ENCODE results near the gene DLG2. TPM values are rescaled to one million over a fixed set of nuclear protein-coding genes. Genes with fewer than 3 reads are reported as not detected.

Gene DLG2
- polyA plus RNA-seq, 2 donors: 2.6 to 6.7 TPM

GRCh38 chr11:84117394-84117793 lies 1509.8 kb downstream of the DLG2 start:
- H3K4me3 ChIP-seq (ENCODE audit: low read depth in 1 of 2, low read length in 2 of 2): no peak overlapping the region
- H3K27ac ChIP-seq (ENCODE audit: low read depth in 2 of 2, low read length in 1 of 2): no peak overlapping the region
- H3K36me3 ChIP-seq (ENCODE audit: control insufficient read depth in 2 of 2, insufficient read depth in 2 of 2, low read length in 1 of 2): no peaks in the 10 kb centered on the region
- 20 to 22% methylated on average over 1 of the region's 1 CpG for WGBS, 2 donors
- no peaks in the 10 kb centered on the region for H3K4me1 ChIP-seq (ENCODE audit: control insufficient read depth in 2 of 2, insufficient read depth in 2 of 2, low read length in 1 of 2)
- H3K27me3 ChIP-seq (ENCODE audit: control insufficient read depth in 1 of 2, insufficient read depth in 2 of 2, low read length in 2 of 2): no peaks in the 10 kb centered on the region
- no peaks in the 10 kb centered on the region for H3K9me3 ChIP-seq (ENCODE audit: control insufficient read depth in 2 of 2, insufficient read depth in 1 of 2, low read depth in 1 of 2, low read length in 1 of 2)

- Histone ChIP-seq H3K36me3 (ENCODE audit: control insufficient read depth in 2 of 2, insufficient read depth in 2 of 2, low read length in 1 of 2) (no peaks in the 10 kb centered on the region), H3K4me1 (ENCODE audit: control insufficient read depth in 2 of 2, insufficient read depth in 2 of 2, low read length in 1 of 2) (no peaks in the 10 kb centered on the region), H3K27me3 (ENCODE audit: control insufficient read depth in 1 of 2, insufficient read depth in 2 of 2, low read length in 2 of 2) (no peaks in the 10 kb centered on the region), H3K9me3 (ENCODE audit: control insufficient read depth in 2 of 2, insufficient read depth in 1 of 2, low read depth in 1 of 2, low read length in 1 of 2) (no peaks in the 10 kb centered on the region), H3K27ac (ENCODE audit: low read depth in 2 of 2, low read length in 1 of 2) (no peak overlapping the region), H3K4me3 (ENCODE audit: low read depth in 1 of 2, low read length in 2 of 2) (no peak overlapping the region)
Measured at GRCh38 chr11:84106541-84106940, 1520.6 kb downstream of the DLG2 start.

- WGBS, 2 donors: 79 to 82% methylated on average over 3 of the region's 3 CpGs
- no peaks in the 10 kb centered on the region for H3K36me3 ChIP-seq (ENCODE audit: control insufficient read depth in 2 of 2, insufficient read depth in 2 of 2, low read length in 1 of 2)
- no peaks in the 10 kb centered on the region for H3K27me3 ChIP-seq (ENCODE audit: control insufficient read depth in 1 of 2, insufficient read depth in 2 of 2, low read length in 2 of 2)
- no peaks in the 10 kb centered on the region for H3K9me3 ChIP-seq (ENCODE audit: control insufficient read depth in 2 of 2, insufficient read depth in 1 of 2, low read depth in 1 of 2, low read length in 1 of 2)
- H3K4me1 ChIP-seq (ENCODE audit: control insufficient read depth in 2 of 2, insufficient read depth in 2 of 2, low read length in 1 of 2): no peaks in the 10 kb centered on the region
- H3K4me3 ChIP-seq (ENCODE audit: low read depth in 1 of 2, low read length in 2 of 2): no peak overlapping the region
- H3K27ac ChIP-seq (ENCODE audit: low read depth in 2 of 2, low read length in 1 of 2): no peak overlapping the region
Measured at GRCh38 chr11:84105148-84105547, 1522.0 kb downstream of the DLG2 start.

GRCh38 chr11:84103096-84103495 lies 1524.0 kb downstream of the DLG2 start:
- Histone ChIP-seq H3K36me3 (ENCODE audit: control insufficient read depth in 2 of 2, insufficient read depth in 2 of 2, low read length in 1 of 2) (no peaks in the 10 kb centered on the region), H3K4me3 (ENCODE audit: low read depth in 1 of 2, low read length in 2 of 2) (no peak overlapping the region), H3K27ac (ENCODE audit: low read depth in 2 of 2, low read length in 1 of 2) (no peak overlapping the region), H3K4me1 (ENCODE audit: control insufficient read depth in 2 of 2, insufficient read depth in 2 of 2, low read length in 1 of 2) (no peaks in the 10 kb centered on the region), H3K9me3 (ENCODE audit: control insufficient read depth in 2 of 2, insufficient read depth in 1 of 2, low read depth in 1 of 2, low read length in 1 of 2) (no peaks in the 10 kb centered on the region), H3K27me3 (ENCODE audit: control insufficient read depth in 1 of 2, insufficient read depth in 2 of 2, low read length in 2 of 2) (no peaks in the 10 kb centered on the region)
- 53 to 71% methylated on average over 1 of the region's 1 CpG for WGBS, 2 donors

GRCh38 chr11:84097186-84097585 lies 1530.0 kb downstream of the DLG2 start:
- H3K4me1 ChIP-seq (ENCODE audit: control insufficient read depth in 2 of 2, insufficient read depth in 2 of 2, low read length in 1 of 2): no peaks in the 10 kb centered on the region
- no peaks in the 10 kb centered on the region for H3K36me3 ChIP-seq (ENCODE audit: control insufficient read depth in 2 of 2, insufficient read depth in 2 of 2, low read length in 1 of 2)
- H3K27ac ChIP-seq (ENCODE audit: low read depth in 2 of 2, low read length in 1 of 2): no peak overlapping the region
- WGBS, 2 donors: 39 to 40% methylated on average over 3 of the region's 3 CpGs
- no peaks in the 10 kb centered on the region for H3K9me3 ChIP-seq (ENCODE audit: control insufficient read depth in 2 of 2, insufficient read depth in 1 of 2, low read depth in 1 of 2, low read length in 1 of 2)
- H3K27me3 ChIP-seq (ENCODE audit: control insufficient read depth in 1 of 2, insufficient read depth in 2 of 2, low read length in 2 of 2): no peaks in the 10 kb centered on the region
- no peak overlapping the region for H3K4me3 ChIP-seq (ENCODE audit: low read depth in 1 of 2, low read length in 2 of 2)

- Histone ChIP-seq H3K27ac (ENCODE audit: low read depth in 2 of 2, low read length in 1 of 2) (no peak overlapping the region), H3K36me3 (ENCODE audit: control insufficient read depth in 2 of 2, insufficient read depth in 2 of 2, low read length in 1 of 2) (no peaks in the 10 kb centered on the region), H3K4me1 (ENCODE audit: control insufficient read depth in 2 of 2, insufficient read depth in 2 of 2, low read length in 1 of 2) (no peaks in the 10 kb centered on the region), H3K27me3 (ENCODE audit: control insufficient read depth in 1 of 2, insufficient read depth in 2 of 2, low read length in 2 of 2) (no peaks in the 10 kb centered on the region), H3K9me3 (ENCODE audit: control insufficient read depth in 2 of 2, insufficient read depth in 1 of 2, low read depth in 1 of 2, low read length in 1 of 2) (no peaks in the 10 kb centered on the region), H3K4me3 (ENCODE audit: low read depth in 1 of 2, low read length in 2 of 2) (no peak overlapping the region)
- 65 to 70% methylated on average over 7 of the region's 7 CpGs for WGBS, 2 donors
Measured at GRCh38 chr11:84091212-84091986, 1535.7 kb downstream of the DLG2 start.

- Histone ChIP-seq H3K4me3 (ENCODE audit: low read depth in 1 of 2, low read length in 2 of 2) (no peak overlapping the region), H3K36me3 (ENCODE audit: control insufficient read depth in 2 of 2, insufficient read depth in 2 of 2, low read length in 1 of 2) (no peaks in the 10 kb centered on the region), H3K27ac (ENCODE audit: low read depth in 2 of 2, low read length in 1 of 2) (no peak overlapping the region), H3K9me3 (ENCODE audit: control insufficient read depth in 2 of 2, insufficient read depth in 1 of 2, low read depth in 1 of 2, low read length in 1 of 2) (no peaks in the 10 kb centered on the region), H3K27me3 (ENCODE audit: control insufficient read depth in 1 of 2, insufficient read depth in 2 of 2, low read length in 2 of 2) (no peaks in the 10 kb centered on the region), H3K4me1 (ENCODE audit: control insufficient read depth in 2 of 2, insufficient read depth in 2 of 2, low read length in 1 of 2) (no peaks in the 10 kb centered on the region)
- 18 to 29% methylated on average over 5 of the region's 5 CpGs for WGBS, 2 donors
Measured at GRCh38 chr11:84089072-84090057, 1537.8 kb downstream of the DLG2 start.

GRCh38 chr11:84071851-84072250 lies 1555.3 kb downstream of the DLG2 start:
- Histone ChIP-seq H3K4me1 (ENCODE audit: control insufficient read depth in 2 of 2, insufficient read depth in 2 of 2, low read length in 1 of 2) (no peaks in the 10 kb centered on the region), H3K27me3 (ENCODE audit: control insufficient read depth in 1 of 2, insufficient read depth in 2 of 2, low read length in 2 of 2) (no peaks in the 10 kb centered on the region), H3K27ac (ENCODE audit: low read depth in 2 of 2, low read length in 1 of 2) (no peak overlapping the region), H3K9me3 (ENCODE audit: control insufficient read depth in 2 of 2, insufficient read depth in 1 of 2, low read depth in 1 of 2, low read length in 1 of 2) (no peaks in the 10 kb centered on the region), H3K36me3 (ENCODE audit: control insufficient read depth in 2 of 2, insufficient read depth in 2 of 2, low read length in 1 of 2) (no peaks in the 10 kb centered on the region), H3K4me3 (ENCODE audit: low read depth in 1 of 2, low read length in 2 of 2) (no peak overlapping the region)
- 70 to 80% methylated on average over 2 of the region's 2 CpGs for whole genome bisulfite sequencing, 2 donors

GRCh38 chr11:84069048-84069447 lies 1558.1 kb downstream of the DLG2 start:
- Histone ChIP-seq H3K36me3 (ENCODE audit: control insufficient read depth in 2 of 2, insufficient read depth in 2 of 2, low read length in 1 of 2) (no peaks in the 10 kb centered on the region), H3K4me1 (ENCODE audit: control insufficient read depth in 2 of 2, insufficient read depth in 2 of 2, low read length in 1 of 2) (no peaks in the 10 kb centered on the region), H3K9me3 (ENCODE audit: control insufficient read depth in 2 of 2, insufficient read depth in 1 of 2, low read depth in 1 of 2, low read length in 1 of 2) (no peaks in the 10 kb centered on the region), H3K27ac (ENCODE audit: low read depth in 2 of 2, low read length in 1 of 2) (no peak overlapping the region), H3K27me3 (ENCODE audit: control insufficient read depth in 1 of 2, insufficient read depth in 2 of 2, low read length in 2 of 2) (no peaks in the 10 kb centered on the region), H3K4me3 (ENCODE audit: low read depth in 1 of 2, low read length in 2 of 2) (no peak overlapping the region)
- WGBS, 2 donors: 55 to 71% methylated on average over 1 of the region's 1 CpG
